ENCODE measurements around the gene CD81. TPM values are rescaled to one million over a fixed set of nuclear protein-coding genes. Genes with fewer than 3 reads are reported as not detected.
A peak's percentile ranks its signal among the peaks of the same experiment; 100 is the strongest.
"Not testable (repeated sequence)": the region's sequence is repeated elsewhere in the genome, so short reads cannot be mapped to it uniquely, and the experiment has no call there.

The CD81 gene
- total and polyA plus RNA-seq, 7 donors: 75.9 to 155 (median 112) TPM

GRCh38 chr11:2363577-2364370, 13.3 kb upstream of the CD81 start:
- Histone ChIP-seq H3K27ac (no peak overlapping the region), H3K4me1 (no peaks in the 10 kb centered on the region), H3K36me3 (ENCODE audit: insufficient read depth in 1 of 2, low read depth in 1 of 2) (no peaks in the 10 kb centered on the region), H3K9me3 (no peaks in the 10 kb centered on the region), H3K4me3 (no peak overlapping the region), H3K27me3 (ENCODE audit: insufficient read depth in 3 of 3, low read length in 2 of 3) (peaks cover 0 to 2% (median 0%) of the 10 kb centered on the region in 3 donors)
- intact Hi-C loops (cut with DNase I): no loop called here
- 85 to 91% (median 88%) methylated on average over 15 of the region's 15 CpGs for WGBS, 3 donors
- TF ChIP-seq, protein P1, sequence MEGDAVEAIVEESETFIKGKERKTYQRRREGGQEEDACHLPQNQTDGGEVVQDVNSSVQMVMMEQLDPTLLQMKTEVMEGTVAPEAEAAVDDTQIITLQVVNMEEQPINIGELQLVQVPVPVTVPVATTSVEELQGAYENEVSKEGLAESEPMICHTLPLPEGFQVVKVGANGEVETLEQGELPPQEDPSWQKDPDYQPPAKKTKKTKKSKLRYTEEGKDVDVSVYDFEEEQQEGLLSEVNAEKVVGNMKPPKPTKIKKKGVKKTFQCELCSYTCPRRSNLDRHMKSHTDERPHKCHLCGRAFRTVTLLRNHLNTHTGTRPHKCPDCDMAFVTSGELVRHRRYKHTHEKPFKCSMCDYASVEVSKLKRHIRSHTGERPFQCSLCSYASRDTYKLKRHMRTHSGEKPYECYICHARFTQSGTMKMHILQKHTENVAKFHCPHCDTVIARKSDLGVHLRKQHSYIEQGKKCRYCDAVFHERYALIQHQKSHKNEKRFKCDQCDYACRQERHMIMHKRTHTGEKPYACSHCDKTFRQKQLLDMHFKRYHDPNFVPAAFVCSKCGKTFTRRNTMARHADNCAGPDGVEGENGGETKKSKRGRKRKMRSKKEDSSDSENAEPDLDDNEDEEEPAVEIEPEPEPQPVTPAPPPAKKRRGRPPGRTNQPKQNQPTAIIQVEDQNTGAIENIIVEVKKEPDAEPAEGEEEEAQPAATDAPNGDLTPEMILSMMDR (IDR thresholded peaks at IDR 0.05): no peak
- ATAC-seq (no peak), DNase-seq (no peak)

DNA sequence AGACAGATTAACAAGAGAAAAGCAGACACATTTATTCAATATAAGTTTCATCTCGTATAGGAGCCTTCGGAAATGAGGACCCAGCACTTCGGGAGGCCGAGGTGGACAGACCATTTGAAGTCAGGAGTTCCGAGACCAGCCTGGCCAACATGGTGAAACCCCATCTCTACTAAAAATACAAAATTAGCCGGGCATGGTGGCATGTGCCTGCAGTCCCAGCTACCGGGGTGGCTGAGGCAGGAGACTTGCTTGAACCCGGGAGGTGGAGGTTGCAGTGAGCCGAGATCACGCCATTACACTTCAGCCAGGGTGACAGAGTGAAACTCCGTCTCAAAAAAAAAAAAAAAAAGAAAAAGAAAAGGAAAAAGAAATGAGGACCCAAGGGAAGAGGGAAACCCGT, 12.7 kb upstream of the CD81 start:
- H3K4me3 ChIP-seq; H3K27me3 ChIP-seq (ENCODE audit: insufficient read depth in 3 of 3, low read length in 2 of 3); H3K36me3 ChIP-seq (ENCODE audit: insufficient read depth in 1 of 2, low read depth in 1 of 2); DNase-seq; H3K9me3 ChIP-seq; H3K27ac ChIP-seq; intact Hi-C loops (cut with DNase I); ATAC-seq; H3K4me1 ChIP-seq: not testable (repeated sequence)
- WGBS, 3 donors: 87 to 94% (median 88%) methylated on average over 12 of the region's 12 CpGs

DNA sequence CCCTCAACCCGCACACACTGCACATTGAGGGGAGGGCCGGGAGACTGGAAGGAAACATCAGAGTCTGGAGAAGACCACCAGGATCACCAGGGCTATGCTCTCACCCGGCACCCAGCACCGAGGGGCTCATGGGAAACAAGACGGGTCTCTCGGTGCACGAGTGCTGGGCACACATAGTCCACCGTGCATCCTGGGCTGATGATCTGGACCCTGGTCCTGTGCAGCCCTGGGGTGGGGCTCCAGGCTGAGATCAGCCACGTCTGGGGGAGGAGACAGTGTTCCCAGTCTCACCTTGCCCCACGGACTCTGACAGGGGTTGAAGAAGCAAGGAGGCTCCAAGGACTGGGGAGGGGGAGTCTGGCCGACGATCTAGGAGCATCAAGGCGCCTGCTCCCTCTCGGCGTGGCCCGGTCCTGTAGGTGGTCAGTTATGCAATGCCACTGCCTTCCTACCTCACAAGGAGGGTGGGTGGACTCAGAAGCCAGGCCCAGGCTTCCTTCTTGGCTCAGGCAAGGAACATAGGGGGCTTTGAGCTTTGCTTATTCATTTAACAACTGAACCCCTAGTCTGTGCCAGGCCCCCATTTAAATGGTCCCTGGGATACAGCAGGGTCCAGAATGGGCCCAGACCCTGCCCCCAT, 11.4 kb upstream of the CD81 start:
- TF ChIP-seq, protein P1 (IDR thresholded peaks at IDR 0.05): no peak
- H3K27ac ChIP-seq: no peak overlapping the region
- H3K4me1 ChIP-seq: no peaks in the 10 kb centered on the region
- H3K36me3 ChIP-seq (ENCODE audit: insufficient read depth in 1 of 2, low read depth in 1 of 2): no peaks in the 10 kb centered on the region
- WGBS, 3 donors: 86 to 89% (median 87%) methylated on average over 15 to 16 of the region's 16 CpGs
- no peak overlapping the region for H3K4me3 ChIP-seq
- ATAC-seq (no peak), DNase-seq (peak in 1 of 2 donors; percentile 21)
- peaks cover 0 to 2% (median 0%) of the 10 kb centered on the region in 3 donors for H3K27me3 ChIP-seq (ENCODE audit: insufficient read depth in 3 of 3, low read length in 2 of 3)
- intact Hi-C loops (cut with DNase I): no loop called here
- H3K9me3 ChIP-seq: no peaks in the 10 kb centered on the region

DNA sequence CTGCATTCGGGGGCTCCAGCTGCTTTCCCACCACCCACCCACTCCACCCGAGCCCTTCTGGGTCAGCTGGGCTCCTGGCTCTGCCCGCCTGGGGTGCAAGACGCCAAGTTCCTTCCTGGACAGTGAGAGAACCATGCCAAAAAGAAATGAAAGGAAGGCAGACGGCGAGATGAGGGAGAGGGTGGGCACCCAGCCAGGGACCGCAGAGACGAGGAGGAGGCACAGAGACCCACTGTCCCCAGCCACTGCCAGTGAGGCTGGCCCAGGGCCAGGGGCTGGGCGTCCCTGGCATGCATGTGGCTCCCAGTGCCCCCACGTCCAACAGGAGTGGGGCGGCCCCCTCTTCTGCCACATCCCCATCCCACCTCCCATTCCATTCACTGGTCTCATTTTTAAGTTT, 10.8 kb upstream of the CD81 start:
- ATAC-seq (no peak), DNase-seq (peak in 1 of 2 donors; percentile 45)
- Histone ChIP-seq H3K27ac (no peak overlapping the region), H3K36me3 (ENCODE audit: insufficient read depth in 1 of 2, low read depth in 1 of 2) (no peaks in the 10 kb centered on the region), H3K9me3 (no peaks in the 10 kb centered on the region), H3K27me3 (ENCODE audit: insufficient read depth in 3 of 3, low read length in 2 of 3) (peaks cover 0 to 2% (median 0%) of the 10 kb centered on the region in 3 donors), H3K4me1 (no peaks in the 10 kb centered on the region), H3K4me3 (no peak overlapping the region)
- intact Hi-C loops (cut with DNase I): no loop called here
- TF ChIP-seq, protein P1 (IDR thresholded peaks at IDR 0.05): no peak
- 23 to 32% (median 26%) methylated on average over 10 to 11 of the region's 11 CpGs for WGBS, 3 donors

DNA sequence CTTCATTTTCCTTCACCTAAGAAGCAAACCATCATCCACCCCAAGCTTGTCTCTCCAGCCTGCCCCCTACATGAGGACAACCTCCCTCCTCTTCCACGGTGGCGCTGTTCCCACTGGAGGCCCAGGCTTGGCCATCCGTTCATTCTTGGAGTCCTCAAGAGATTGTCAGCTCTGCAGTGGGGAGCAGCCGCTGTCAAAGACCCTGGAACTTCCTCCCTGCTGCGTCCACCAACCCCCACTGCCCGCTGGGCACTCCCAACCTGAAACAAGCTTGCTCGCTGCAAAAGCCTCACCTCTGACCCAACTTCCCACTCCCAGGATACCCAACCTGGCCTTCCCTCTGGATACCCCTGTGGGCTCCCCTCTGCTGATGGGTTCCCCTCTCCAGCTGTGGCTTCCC, 10.4 kb upstream of the CD81 start:
- TF ChIP-seq, protein P1 (IDR thresholded peaks at IDR 0.05): no peak
- ATAC-seq (no peak), DNase-seq (peak in 1 of 2 donors; percentile 25)
- Histone ChIP-seq H3K36me3 (ENCODE audit: insufficient read depth in 1 of 2, low read depth in 1 of 2) (no peaks in the 10 kb centered on the region), H3K4me3 (no peak overlapping the region), H3K4me1 (no peaks in the 10 kb centered on the region), H3K27ac (no peak overlapping the region), H3K27me3 (ENCODE audit: insufficient read depth in 3 of 3, low read length in 2 of 3) (peaks cover 0 to 2% (median 0%) of the 10 kb centered on the region in 3 donors), H3K9me3 (no peaks in the 10 kb centered on the region)
- 75 to 83% (median 76%) methylated on average over 7 of the region's 7 CpGs for WGBS, 3 donors
- intact Hi-C loops (cut with DNase I): no loop called here
